Measurements from ENCODE around the gene CAPN10.

Gene CAPN10

DNA sequence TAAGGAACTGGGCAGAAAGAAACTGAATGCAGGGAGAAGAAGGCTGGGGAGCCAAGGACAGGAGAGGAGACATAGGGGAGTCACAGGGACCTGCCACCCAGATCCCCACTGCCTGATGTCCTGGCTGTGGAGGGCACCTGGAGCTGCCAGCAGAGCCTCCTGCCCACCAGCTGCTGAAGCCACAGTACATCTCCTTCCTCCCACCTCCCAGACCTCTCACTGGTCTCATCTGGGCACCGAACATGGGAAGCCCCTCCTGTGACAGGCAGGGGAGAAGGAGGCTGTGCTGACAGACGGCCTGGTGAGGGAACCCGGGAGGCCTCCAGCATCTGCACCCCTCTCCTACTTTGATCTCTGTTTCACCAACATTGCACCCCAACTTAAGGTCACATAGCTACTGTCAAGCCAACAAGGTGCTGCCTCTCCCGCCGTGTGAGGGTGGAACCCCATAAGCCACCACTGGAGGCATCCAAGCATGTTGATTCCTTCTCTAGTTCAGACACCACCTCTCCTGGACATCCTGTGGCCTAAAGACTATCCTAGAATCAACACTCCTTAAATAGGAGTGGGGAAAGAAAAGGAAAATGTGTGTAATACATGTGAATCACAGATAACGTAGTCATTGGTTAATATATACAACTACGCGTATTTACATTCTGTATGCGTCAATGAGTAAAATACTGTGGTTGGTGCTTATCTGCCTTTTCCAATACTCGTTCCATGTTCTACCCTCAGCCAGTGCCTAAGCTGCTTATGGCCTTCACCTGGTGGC is 21.8 kb upstream of the CAPN10 start:
- FAIRE-seq: no peak

GRCh38 chr2:240565333-240566202 is 21.0 kb upstream of the CAPN10 start:
- FAIRE-seq: no peak

- no peak for FAIRE-seq
Measured at GRCh38 chr2:240566203-240567136, 20.1 kb upstream of the CAPN10 start.

DNA sequence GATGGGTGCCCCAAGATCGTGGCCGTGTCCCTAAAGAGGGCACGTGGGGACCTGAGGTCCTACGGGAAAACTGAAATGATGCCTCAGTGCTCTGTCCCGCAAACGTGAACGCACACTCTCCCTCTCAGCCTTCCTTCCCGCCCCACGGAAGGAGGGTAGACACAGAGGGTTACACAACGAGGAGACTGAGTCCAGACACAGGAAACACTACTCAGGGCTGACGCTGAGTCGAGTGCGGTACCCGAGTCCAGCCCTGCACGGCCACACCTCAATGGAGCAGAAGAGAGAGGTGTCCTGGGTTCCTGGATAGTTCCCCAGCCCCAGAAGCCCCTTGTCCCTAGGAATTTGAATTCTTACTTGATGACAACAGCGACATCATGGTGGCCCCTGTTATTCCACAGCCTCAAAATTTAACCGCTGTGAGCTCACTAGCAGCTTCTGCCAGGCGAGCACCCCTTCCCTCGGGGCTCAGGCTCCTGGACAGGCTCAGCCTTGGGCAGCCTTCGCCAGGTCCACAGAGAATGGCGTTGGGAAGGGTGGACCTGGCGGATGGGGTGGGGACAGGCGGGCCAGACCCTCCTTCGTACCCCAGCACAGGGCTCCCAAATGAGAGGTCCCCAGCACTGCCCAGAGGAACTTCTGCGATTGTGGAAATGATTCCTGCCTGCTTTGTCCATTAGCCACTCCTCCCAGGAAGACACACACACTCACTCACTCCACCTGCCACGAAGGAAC is 19.2 kb upstream of the CAPN10 start:
- FAIRE-seq: no peak

- FAIRE-seq: no peak
Measured at GRCh38 chr2:240567872-240568677, 18.5 kb upstream of the CAPN10 start, which contains the start of gene RNPEPL1. Gene RNPEPL1, plus strand, starts transcription at chr2:240568484. Its CDS starts 103 bp downstream, at chr2:240568587.

DNA sequence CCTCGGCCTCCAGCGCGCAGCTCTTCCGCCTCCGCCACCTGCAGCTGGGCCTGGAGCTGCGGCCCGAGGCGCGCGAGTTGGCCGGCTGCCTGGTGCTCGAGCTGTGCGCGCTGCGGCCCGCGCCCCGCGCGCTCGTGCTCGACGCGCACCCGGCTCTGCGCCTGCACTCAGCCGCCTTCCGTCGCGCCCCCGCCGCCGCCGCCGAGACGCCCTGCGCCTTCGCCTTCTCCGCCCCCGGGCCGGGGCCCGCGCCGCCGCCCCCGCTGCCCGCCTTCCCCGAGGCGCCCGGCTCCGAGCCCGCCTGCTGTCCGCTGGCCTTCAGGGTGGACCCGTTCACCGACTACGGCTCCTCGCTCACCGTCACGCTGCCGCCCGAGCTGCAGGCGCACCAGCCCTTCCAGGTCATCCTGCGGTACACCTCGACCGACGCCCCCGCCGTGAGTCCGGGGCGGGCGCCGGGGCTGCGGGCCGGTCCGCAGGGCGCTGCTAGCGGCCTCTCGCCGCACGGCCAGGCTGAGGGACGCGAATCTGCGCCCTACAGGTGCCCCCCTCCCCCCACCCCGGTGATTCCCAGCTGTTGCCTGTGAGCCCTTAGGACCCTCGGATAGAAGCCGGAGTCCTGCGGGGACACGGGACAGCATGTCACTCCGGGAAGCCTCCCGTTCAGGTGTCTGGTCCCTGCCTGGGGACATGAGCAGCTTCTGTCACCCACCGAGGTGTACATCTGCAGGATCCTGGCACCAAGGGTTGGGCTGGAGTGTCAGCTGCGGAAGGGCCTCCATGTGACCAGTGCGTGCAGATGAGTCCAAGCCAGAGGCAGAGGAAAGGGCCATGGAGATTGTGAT is 17.6 kb upstream of the CAPN10 start:
- FAIRE-seq: no peak

DNA sequence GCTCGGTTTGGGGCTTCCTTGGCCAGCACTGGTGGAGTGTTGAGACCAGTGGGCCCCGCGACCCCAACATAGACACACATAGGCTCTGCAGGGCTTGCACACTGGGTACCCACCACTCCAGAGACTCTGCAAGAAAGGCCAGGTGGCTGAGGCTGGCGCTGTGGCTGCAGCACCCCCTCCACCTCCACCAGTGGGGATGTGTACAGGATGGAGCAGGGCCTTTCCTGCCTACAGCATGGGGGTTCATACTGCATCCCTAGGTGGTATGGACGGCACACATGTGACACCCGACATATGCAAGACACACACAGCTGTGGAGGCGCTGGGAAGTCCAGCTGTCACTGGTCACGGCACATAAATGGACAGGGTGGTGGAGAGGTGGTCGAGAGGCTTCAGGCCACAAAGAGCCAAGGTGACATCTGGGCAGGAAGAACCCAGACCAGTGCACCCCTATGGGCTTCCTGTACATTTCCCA is 17.0 kb upstream of the CAPN10 start:
- no peak for FAIRE-seq

GRCh38 chr2:240569998-240570530 is 16.5 kb upstream of the CAPN10 start:
- FAIRE-seq: no peak

DNA sequence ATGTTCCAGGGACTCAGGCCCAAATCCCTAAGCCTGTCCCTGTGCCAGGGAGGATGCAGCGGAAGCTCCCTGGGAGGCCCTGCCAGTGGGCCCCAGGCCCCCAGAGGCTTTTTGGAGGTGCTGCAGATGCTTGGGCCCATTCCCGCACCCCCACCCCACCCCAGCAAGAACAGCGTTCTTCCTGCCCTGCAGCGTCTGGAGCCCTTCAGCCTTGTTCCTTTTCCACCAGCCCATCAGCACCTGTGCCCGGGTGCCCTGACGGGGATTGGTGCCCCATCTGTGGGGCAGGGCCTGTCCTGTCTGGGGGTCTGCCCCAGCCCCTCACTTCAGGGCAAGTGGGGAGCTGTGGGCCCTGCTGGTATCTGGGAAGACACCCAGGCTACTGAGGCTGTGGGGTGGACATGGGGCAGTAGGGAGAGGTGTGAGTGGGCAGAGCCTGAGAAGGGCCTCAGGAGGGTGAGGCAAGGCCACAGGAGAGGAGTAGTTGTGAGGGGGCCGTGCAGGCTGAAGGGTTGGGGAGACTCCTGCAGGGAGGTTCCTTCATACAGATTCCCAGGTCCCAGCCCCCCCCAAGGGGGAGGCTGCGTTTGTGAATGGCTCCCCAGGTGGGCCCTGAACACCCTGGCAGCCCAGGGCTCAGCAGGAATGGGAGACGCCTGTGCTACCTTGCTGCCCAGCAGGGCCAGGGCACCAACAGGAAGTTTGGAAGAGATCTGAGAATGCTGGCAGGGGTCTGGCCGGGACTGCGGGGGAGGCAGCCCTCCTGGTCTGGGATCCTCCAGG is 15.8 kb upstream of the CAPN10 start:
- no peak for FAIRE-seq

GRCh38 chr2:240571314-240571973 is 15.1 kb upstream of the CAPN10 start:
- no peak for FAIRE-seq

DNA sequence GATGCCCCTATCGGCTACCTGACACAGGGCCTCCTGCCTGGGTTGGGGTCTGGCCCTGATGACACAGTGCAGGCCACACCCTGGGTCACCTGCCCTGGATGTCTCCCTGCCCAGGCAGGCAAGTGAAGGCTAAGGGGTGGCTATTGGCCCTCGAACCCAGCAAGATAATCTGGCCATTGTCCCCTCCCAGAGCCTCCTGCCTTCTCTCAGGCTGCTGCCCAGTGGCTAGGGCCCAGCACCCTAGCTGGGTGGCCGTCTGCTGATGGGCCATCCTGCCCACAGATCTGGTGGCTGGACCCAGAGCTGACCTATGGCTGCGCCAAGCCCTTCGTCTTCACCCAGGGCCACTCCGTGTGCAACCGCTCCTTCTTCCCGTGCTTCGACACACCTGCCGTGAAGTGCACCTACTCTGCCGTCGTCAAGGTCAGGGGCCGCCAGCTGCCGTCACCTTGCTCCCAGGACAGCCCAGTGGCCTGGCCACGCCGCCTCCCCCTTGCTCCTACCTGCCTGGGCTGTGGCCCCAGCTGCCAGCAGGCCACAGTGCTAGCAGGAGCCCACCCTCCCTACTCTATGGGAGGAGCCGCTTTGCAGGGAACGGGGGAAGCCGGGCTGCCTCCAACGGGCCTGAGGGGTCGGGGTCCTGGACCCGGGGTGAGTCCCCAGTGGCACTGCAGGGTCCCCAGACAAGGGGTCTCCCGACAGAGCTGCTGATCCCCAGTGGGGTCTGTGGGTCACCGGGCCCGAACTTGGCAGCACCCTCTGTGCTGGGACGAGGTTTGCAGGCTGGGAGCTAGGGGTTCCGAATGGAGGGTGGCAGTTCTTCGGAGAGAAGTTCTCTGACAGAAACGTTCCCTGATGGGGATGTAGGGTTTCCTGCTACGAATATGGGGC is 14.1 kb upstream of the CAPN10 start:
- FAIRE-seq: no peak

DNA sequence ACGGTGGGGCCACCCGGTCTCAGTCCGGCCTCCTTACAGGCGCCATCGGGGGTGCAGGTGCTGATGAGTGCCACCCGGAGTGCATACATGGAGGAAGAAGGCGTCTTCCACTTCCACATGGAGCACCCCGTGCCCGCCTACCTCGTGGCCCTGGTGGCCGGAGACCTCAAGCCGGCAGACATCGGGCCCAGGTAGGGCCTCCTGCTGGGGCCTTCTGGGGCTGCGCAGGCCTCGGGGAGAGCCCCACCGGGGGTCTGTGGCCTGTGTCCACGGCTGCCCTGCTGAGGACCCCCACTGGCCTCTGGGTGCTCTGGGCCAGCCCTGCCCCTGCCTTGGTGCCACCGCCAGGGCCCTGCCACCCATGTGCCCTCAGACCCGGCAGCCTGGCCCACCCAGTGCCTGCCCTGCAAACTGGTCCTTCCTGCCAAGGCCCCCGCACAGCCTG is 13.4 kb upstream of the CAPN10 start:
- no peak for FAIRE-seq

DNA sequence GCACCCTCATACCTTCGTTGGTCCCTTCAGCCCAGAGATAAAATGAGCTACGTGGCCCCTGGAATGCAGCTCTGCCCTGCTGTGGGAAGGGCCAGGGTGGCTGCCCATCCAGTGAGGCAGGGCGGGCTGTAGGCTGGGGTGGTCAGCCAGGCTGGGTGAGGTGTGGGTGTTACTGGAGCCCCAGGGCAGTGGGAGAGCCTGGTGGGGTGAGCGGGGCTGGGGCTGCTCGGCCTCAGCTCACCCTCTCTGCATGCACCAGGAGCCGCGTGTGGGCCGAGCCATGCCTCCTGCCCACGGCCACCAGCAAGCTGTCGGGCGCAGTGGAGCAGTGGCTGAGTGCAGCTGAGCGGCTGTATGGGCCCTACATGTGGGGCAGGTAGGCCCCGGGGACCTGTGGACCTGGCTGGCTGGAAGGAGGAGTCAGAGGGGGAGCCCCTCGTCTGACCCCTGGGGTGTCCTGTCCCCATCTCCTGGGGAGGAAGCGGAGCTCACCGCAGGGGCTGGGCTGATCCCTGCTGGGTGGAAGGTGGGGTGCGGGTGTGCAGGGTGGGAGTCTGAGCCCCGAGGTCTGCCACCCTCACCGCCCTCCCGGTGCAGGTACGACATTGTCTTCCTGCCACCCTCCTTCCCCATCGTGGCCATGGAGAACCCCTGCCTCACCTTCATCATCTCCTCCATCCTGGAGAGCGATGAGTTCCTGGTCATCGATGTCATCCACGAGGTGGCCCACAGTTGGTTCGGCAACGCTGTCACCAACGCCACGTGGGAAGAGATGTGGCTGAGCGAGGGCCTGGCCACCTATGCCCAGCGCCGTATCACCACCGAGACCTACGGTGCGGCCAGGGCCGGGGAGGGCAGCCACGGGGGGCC is 12.8 kb upstream of the CAPN10 start:
- FAIRE-seq: no peak

GRCh38 chr2:240574386-240575100 is 12.0 kb upstream of the CAPN10 start:
- FAIRE-seq: no peak

All from islet of Langerhans (tissue), 1 donor.